ENCODE measurements around the gene RNF213. TPM values are rescaled to one million over a fixed set of nuclear protein-coding genes. Genes with fewer than 3 reads are reported as not detected.
"Not testable (repeated sequence)": the region's sequence is repeated elsewhere in the genome, so short reads cannot be mapped to it uniquely, and the experiment has no call there.

Gene RNF213
- total RNA-seq, 1 donor from 2014 or later = 111 TPM

GRCh38 chr17:80272366-80272765, 11.7 kb downstream of the RNF213 start:
- DNase-seq = no peak

- DNase-seq = no peak
These were observed 13.7 kb downstream of the RNF213 start for GRCh38 chr17:80274331-80274730.

GRCh38 chr17:80274871-80275449, 14.3 kb downstream of the RNF213 start:
- DNase-seq = no peak

DNA sequence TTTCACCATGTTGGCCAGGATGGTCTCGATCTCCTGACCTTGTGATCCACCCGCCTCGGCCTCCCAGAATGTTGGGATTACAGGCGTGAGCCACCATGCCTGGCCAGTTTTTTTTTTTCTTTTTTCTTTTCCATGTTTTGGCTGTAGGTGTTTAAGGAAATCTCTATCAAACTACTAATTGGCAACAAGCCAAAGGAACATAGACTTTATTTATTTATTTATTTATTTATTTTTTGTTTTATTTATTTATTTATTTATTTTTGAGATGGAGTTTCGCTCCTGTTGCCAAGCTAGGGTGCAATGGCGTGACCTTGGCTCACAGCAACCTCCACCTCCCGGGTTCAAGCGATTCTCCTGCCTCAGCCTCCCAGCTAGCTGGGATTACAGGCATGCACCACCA, 15.2 kb downstream of the RNF213 start:
- DNase-seq = not testable (repeated sequence)

DNA sequence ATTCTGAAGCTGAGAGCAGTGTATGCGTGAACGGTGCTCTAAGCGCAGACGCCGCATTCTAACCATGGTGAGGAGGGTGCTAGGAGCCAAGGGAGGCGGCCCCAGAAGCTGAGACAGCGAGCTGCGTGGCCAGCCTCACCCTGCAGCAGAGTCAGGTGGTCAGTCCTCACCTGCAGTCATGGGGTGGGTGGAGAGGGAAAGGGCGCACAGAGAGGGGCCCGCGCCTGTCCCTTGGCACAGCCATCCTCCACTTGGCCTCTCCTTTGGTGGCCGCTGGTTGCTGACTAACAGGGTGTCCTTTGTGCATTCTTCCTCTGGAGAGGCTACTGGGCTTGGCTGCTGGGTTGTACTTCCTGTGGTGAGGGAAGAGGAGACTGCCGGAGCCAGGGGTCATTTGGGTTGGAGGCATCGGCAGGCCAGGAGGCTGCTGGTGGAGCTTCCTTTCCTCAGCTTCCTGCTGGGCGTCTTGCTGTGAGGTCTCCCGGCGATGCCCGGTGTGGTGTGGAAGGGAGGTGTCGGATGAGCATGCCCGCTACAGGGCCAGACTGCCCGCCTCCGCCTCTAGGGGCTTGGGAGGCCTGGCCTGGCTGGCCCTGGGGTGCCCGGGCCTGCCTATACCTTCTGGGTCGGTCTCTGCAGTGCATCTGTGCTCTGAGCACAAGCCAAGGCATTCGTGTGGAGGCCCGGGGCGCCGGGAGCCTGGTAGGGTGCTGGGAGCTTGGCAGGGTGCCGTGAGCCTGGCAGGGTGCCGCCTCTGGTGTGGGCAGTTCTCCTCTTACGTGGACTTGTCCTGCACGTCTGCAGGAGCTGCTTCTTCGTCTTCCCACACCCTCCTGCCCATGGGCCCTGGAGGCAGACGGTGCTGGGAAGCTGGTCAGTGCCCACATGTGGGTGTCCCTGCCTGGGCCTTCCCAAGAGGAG, 17.4 kb downstream of the RNF213 start:
- peak; percentile 37 for DNase-seq

- DNase-seq = peak; percentile 80
These were observed 19.2 kb downstream of the RNF213 start for GRCh38 chr17:80279895-80280294.

DNA sequence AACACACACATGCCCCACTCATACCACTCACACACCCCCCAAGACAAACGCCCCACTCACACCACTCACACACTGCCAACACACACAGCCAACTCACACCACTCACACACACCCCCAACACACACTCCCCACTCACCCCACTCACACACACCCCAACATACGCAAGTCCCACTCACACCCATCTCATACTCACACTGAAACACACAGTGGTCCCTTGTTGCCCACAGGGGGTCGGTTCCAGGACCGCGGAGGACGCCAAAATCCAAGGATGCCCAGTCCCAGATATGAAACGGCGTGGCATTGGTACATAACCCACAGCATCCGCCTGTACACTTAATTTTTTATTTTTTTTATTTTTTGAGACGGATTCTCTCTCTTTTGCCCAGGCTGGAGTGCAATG, 20.9 kb downstream of the RNF213 start:
- DNase-seq = no peak

DNA sequence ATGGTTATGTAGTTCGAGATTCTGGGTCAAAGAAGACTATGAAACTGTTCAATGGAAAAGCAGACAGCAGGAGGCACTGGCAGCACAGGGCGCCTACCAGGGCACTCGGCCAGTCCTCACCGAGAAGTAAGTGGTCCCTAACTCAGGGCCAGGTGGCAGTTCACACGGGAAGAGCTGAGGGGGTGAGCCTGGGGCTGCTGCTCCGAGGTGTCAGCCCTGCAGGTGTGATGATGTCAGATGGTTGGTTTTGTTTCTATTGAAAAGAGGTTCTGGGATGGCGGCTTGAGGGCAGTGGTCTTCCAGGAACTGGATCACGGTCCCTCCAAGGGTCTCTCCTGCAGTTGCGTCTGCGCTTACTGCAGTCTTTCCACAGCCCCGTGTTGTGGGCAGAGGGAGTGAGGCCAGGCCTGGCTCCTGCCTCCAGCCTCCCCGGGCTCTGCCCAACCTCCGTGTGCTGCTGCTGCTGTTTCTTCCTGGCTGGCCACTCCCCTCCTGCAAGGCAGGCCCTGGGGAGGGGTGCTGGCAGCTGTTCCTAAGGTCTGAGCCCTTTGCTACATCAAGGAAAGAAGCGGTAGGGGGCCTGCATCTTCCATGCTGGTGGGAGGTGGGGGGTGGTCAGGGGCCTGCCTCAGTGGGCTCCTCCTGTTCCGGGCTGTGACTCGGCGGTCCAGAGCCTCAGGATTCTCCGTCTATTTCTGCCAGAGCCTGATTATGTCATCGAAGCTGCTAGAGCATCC, 22.6 kb downstream of the RNF213 start:
- DNase-seq = no peak

- no peak for DNase-seq
These were observed 24.0 kb downstream of the RNF213 start for GRCh38 chr17:80284631-80285030.

GRCh38 chr17:80285237-80285920, 24.7 kb downstream of the RNF213 start:
- no peak for DNase-seq

DNA sequence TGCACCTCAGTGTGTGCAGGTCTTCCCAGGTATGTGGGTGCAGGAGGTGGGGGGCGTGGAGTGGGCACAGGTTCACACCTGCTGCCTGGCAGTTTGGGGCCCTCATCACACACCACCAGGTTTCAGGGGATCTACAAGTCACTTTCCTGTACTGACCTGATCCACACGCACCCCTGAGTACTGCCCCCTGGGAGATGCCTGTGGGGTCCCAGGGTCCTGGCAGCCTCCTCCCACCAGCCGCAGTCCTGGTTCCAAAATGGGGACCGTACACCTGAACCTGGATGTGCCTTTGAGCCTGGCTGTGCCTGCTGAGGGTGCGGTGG, 25.9 kb downstream of the RNF213 start:
- DNase-seq = no peak

- DNase-seq = no peak
These were observed 26.4 kb downstream of the RNF213 start for GRCh38 chr17:80287038-80287437.

DNA sequence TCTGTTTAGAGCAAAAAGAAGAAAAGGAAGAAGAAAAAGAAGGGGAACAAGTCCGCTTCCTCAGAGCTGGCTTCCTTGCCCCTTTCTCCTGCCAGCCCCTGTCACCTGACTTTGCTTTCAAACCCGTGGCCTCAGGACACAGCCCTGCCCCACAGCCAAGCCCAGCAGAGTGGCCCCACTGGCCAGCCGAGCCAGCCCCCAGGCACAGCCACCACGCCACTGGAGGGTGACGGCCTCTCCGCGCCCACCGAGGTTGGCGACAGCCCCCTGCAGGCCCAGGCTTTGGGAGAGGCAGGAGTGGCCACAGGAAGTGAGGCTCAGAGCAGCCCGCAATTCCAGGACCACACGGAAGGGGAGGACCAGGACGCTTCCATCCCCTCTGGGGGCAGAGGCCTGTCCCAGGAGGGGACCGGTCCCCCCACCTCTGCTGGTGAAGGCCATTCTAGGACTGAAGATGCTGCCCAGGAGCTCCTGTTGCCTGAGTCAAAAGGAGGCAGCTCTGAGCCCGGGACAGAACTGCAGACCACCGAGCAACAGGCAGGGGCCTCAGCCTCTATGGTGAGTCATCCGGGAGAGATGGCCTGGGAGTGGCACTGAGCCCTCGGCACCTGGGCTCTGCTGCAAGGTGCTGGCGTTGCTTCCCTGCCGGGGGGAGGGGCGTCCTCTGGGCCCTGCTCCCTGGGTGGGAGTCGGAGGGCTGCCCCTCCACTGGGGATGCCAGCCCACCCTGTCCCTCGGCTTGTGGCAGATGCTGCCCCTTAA, 27.3 kb downstream of the RNF213 start:
- no peak for DNase-seq

- no peak for DNase-seq
These were observed 29.0 kb downstream of the RNF213 start for GRCh38 chr17:80289616-80290015.

DNA sequence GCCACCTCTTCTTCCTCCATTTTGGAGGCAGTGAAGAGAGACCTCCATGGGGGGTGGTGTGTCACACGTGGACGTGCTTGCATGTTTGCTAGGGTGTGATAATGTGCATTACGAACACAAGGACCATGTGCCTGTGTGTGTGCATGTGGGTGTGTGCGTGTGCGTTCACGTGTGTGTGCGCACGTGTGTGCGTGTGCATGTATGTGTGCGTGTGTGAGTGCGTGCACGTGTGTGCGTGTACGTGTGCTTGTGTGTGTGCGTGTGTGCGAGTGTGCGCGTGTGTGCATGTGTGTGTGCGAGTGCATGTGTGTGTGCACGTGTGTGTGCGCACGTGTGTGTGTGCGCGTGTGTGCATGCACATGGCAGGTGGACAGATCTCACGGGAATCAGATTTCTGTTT, 29.5 kb downstream of the RNF213 start:
- DNase-seq = no peak

DNA sequence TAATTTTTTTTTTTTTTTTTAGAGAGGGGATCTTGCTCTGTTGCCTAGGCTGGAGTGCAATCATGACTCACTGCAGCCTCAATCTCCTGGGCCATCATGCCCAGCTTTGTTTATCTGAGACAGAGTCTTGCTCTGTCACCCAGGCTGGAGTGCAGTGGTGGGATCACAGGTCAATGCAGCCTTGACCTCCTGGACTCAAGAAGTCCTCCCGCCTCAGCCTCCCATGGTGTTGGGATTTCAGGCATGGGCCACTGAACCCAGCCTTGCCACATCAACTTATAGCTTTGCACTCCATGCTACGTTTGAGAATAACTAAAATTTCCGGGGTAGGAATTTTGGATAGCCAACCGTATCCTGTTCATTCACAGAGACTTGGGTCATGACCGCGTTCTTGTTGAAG, 30.6 kb downstream of the RNF213 start:
- DNase-seq = no peak

DNA sequence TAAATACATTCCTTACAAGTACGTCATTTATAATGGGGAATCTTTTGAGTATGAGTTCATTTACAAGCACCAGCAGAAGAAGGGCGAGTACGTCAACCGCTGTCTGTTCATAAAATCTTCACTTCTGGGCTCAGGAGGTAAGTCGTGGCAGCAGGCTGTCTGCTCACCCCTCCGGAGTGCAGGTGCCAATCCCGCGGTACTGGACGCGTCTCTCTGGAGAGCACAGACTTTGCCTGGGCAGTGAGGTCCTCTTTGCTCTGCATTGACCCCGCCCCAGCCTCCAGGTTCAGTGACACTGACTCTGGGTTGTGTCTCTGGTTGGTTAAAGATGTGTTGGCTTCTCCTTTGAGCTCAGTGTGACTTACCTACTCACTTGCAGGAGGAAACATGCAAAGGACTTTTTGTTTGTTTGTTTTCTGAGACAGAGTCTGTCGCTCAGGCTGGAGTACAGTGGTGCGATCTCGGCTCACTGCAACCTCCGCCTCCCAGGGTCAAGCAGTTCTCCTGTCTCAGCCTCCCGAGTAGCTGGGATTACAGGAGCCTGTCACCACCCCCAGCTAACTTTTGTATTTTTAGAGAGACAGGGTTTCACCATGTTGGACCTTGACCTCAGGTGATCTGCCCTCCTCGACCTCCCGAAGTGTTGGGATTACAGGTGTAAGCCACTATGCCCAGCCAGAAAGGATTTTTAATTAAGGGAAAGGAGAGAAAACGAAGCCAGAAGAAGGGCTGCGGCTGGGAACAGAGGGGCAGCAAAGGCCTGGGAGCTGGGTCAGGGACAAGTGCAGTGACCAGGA, 31.2 kb downstream of the RNF213 start:
- DNase-seq = no peak

- no peak for DNase-seq
These were observed 31.9 kb downstream of the RNF213 start for GRCh38 chr17:80292521-80292971.

DNA sequence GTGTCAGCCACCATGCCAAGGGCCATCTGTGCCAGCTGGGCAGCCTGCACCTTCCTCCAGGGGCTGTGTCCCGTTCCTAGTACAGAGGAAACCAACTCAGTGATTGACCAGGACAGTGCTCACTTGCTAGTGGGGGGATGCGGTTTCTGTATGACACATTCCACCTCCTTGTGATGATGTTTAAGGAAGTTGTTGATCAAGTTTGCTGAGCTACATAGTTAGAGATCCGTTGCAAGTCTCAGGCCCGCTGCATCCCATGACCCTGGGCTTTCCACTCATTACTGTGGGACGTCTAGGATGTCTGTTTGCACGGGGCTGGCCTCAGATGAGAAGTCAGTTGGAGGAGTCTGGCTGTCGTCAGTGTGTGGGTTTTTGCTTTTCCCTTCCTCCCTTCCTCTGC, 33.6 kb downstream of the RNF213 start:
- DNase-seq = no peak

- DNase-seq = no peak
These were observed 34.0 kb downstream of the RNF213 start for GRCh38 chr17:80294653-80295052.

DNA sequence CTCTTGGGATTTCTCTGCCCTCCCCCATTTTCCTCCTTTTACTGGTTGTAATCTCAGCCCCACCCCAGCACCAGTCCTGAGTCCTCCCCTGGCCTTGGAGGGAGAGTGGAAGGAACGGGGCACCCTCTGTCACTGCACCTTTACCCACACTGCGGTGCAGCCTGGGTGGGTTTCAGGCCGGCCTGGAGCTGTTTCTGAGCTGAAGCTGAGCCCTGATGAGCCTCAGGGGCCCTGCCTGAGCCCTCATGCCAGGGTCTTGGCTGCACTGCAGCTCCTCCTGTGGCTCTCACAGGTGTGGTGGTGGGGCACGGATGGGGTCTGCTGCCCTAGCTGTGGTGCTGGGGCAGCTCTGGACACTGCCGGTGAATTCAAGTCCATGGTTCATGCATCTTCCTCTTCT, 34.5 kb downstream of the RNF213 start:
- DNase-seq = no peak

Measured in dermis blood vessel endothelial cell (primary cell).